Measurements from ENCODE around the gene MAPKAPK3. TPM values are rescaled to one million over a fixed set of nuclear protein-coding genes. Genes with fewer than 3 reads are reported as not detected.

The MAPKAPK3 gene
- total and polyA plus RNA-seq, 10 donors, result 18.0 to 55.0 (median 42.2) TPM

- DNase-seq, result peak; percentile 99
- WGBS, 5 donors, result 0 to 3% (median 1%) methylated on average over 50 to 75 of the region's 75 CpGs
- H3K4me3 ChIP-seq, result peak within 1 kb of the TSS; percentile 63 to 85 (median 71)
Measured at GRCh38 chr3:50611464-50612233, 5.3 kb upstream of the MAPKAPK3 start, which contains the start of gene CISH. Gene CISH (minus strand): TSS chr3:50611774. CDS start chr3:50611650, 124 bp downstream.

GRCh38 chr3:50612234-50612882 lies 4.6 kb upstream of the MAPKAPK3 start:
- intact Hi-C loops (cut with DNase I; ENCODE audit: low total_unique reads), result loop anchor here (1.0 kb wide), 1 partner anchor 40 kb away; no protein-coding TSS in a partner anchor
- WGBS, 5 donors, result 9 to 17% (median 11%) methylated on average over 18 to 29 of the region's 29 CpGs

More at GRCh38 chr3:50611464-50612233, 5.3 kb upstream of the MAPKAPK3 start, which contains the start of gene CISH:
- Histone ChIP-seq H3K9me3 (no peaks in the 10 kb centered on the region), H3K36me3 (peaks cover 0 to 22% (median 17%) of the 10 kb centered on the region in 6 donors), H3K27ac (peak within 1 kb of the TSS; percentile 82 to 93 (median 90)), H3K27me3 (replicated peaks in 1 of 7) (no peaks in the 10 kb centered on the region), H3K4me1 (peaks cover 31 to 88% (median 79%) of the 10 kb centered on the region in 6 donors)
- intact Hi-C loops (cut with DNase I; ENCODE audit: low total_unique reads), result loop anchor here (1.0 kb wide), 1 partner anchor 39 kb away; no protein-coding TSS in a partner anchor
- TF ChIP-seq POLR2AphosphoS5 (IDR thresholded peaks at IDR 0.05) (peak; percentile 91 to 95 (median 95)), POLR2A (IDR thresholded peaks at IDR 0.05) (peak in 2 of 3 donors; percentile 59 to 68), CTCF (IDR thresholded peaks at IDR 0.05 in 8 of 11, conservative IDR thresholded peaks at IDR 0.05 in 3 of 11) (peak in 8 of 11 experiments; percentile 27 to 62 (median 41))

GRCh38 chr3:50612970-50613846 lies 3.7 kb upstream of the MAPKAPK3 start:
- Histone ChIP-seq H3K27ac (peak overlapping the region in 6 of 8 donors; percentile 10 to 93 (median 86)), H3K36me3 (peaks cover 0 to 6% (median under 1%) of the 10 kb centered on the region in 6 donors), H3K4me3 (peak overlapping the region in 4 of 8 donors; percentile 70 to 85 (median 76)), H3K27me3 (replicated peaks in 1 of 7) (no peaks in the 10 kb centered on the region), H3K9me3 (no peaks in the 10 kb centered on the region), H3K4me1 (peaks cover 37 to 85% (median 75%) of the 10 kb centered on the region in 6 donors)
- TF ChIP-seq POLR2A (IDR thresholded peaks at IDR 0.05) (no peak), CTCF (IDR thresholded peaks at IDR 0.05 in 8 of 11, conservative IDR thresholded peaks at IDR 0.05 in 3 of 11) (no peak), POLR2AphosphoS5 (IDR thresholded peaks at IDR 0.05) (no peak)
- intact Hi-C loops (cut with DNase I; ENCODE audit: low total_unique reads), result loop anchor here (1.0 kb wide), 1 partner anchor 41 kb away; no protein-coding TSS in a partner anchor
- 62 to 72% (median 69%) methylated on average over 5 to 6 of the region's 6 CpGs for WGBS, 5 donors
- DNase-seq, result no peak

More at GRCh38 chr3:50612234-50612882, 4.6 kb upstream of the MAPKAPK3 start:
- Histone ChIP-seq H3K27me3 (replicated peaks in 1 of 7) (no peaks in the 10 kb centered on the region), H3K36me3 (peaks cover 0 to 15% (median 9%) of the 10 kb centered on the region in 6 donors), H3K27ac (peak overlapping the region; percentile 82 to 93 (median 90)), H3K4me1 (peaks cover 31 to 85% (median 75%) of the 10 kb centered on the region in 6 donors), H3K4me3 (peak overlapping the region; percentile 63 to 85 (median 71)), H3K9me3 (no peaks in the 10 kb centered on the region)
- DNase-seq, result no peak
- no peak for TF ChIP-seq CTCF (IDR thresholded peaks at IDR 0.05 in 8 of 11, conservative IDR thresholded peaks at IDR 0.05 in 3 of 11)
- TF ChIP-seq POLR2A (IDR thresholded peaks at IDR 0.05), result no peak
- TF ChIP-seq POLR2AphosphoS5 (IDR thresholded peaks at IDR 0.05), result no peak

Data from spleen (tissue), 11 donors.